ENCODE results near the gene SETD1A. TPM values are rescaled to one million over a fixed set of nuclear protein-coding genes. Genes with fewer than 3 reads are reported as not detected.
A peak's percentile ranks its signal among the peaks of the same experiment; 100 is the strongest.

Gene SETD1A
- total and polyA plus RNA-seq, 9 of the 15 experiments (the other 6 are each of a cell fraction or from before 2014, with no cell fraction given): 0.08 to 36.0 (median 4.2) TPM

GRCh38 chr16:31002862-31003341 lies 45.3 kb downstream of the SETD1A start:
- ChIA-PET CTCF (ENCODE audit: low intra/inter-chr PET ratio) (no interaction called here), POLR2A (interaction anchor here (0.6 to 2.1 kb wide), 10 partner anchors 20 to 453 kb away, joined by 3 to 13 read pairs (median 3); partner anchors contain the start of genes FUS and PYCARD)
- H3K36me3 ChIP-seq (ENCODE audit: control insufficient read depth, insufficient read depth, low read length): no peaks in the 10 kb centered on the region
- H4K20me1 ChIP-seq (replicated peaks; ENCODE audit: control insufficient read depth, insufficient read depth, low read length): no peaks in the 10 kb centered on the region
- FAIRE-seq (no peak), ATAC-seq (no peak), DNase-seq (ENCODE audit: extremely low read depth in 1 of 4, low spot score in 3 of 4) (no peak)
- H3K4me1 ChIP-seq (replicated peaks in 1 of 2; ENCODE audit: control insufficient read depth in 2 of 2, insufficient read depth in 2 of 2, low read length in 2 of 2): peaks cover 31 to 34% of the 10 kb centered on the region in 2 experiments
- H3K9ac ChIP-seq (ENCODE audit: insufficient read depth in 1 of 2, low read depth in 2 of 2, low read length in 2 of 2): peak overlapping the region in 1 of 2 experiments; percentile 43; a peak in 1 of 4 replicates
- in situ Hi-C loops (cut with MboI): no loop called here
- H3K4me2 ChIP-seq (ENCODE audit: insufficient read depth, low read length): no peak overlapping the region
- no peak overlapping the region for H3K4me3 ChIP-seq
- no peak overlapping the region for H2AFZ ChIP-seq (ENCODE audit: low read depth, low read length)
- H3K79me2 ChIP-seq (ENCODE audit: control insufficient read depth, insufficient read depth, low read length): no peaks in the 10 kb centered on the region
- H3K9me3 ChIP-seq (replicated peaks; ENCODE audit: control insufficient read depth, insufficient read depth, low read depth, low read length): no peaks in the 10 kb centered on the region
- no peaks in the 10 kb centered on the region for H3K9me1 ChIP-seq (ENCODE audit: control insufficient read depth, insufficient read depth, low read length)
- no peak overlapping the region for H3K27ac ChIP-seq (ENCODE audit: extremely low read depth, low read depth, low read length)
- 66% methylated on average over 9 of the region's 9 CpGs for WGBS (ENCODE audit: insufficient coverage, low coverage, missing lambda C conversion rate)
- intact Hi-C loops (cut with micrococcal nuclease): no loop called here
- no peak for TF ChIP-seq ZNF277 (CRISPR knock-in tag; IDR thresholded peaks at IDR 0.05; ENCODE audit: borderline replicate concordance)
- TF ChIP-seq DPF2 (IDR thresholded peaks at IDR 0.05): no peak
- TF ChIP-seq MEIS2 (IDR thresholded peaks at IDR 0.05; ENCODE audit: partially characterized antibody): no peak
- TF ChIP-seq FOXP1 (CRISPR knock-in tag; IDR thresholded peaks at IDR 0.05): no peak
- TF ChIP-seq NELFE (IDR thresholded peaks at IDR 0.05; ENCODE audit: insufficient read depth, insufficient read length): no peak
- TF ChIP-seq ZNF41 (CRISPR knock-in tag; conservative IDR thresholded peaks at IDR 0.05): no peak
- TF ChIP-seq JUNB (CRISPR knock-in tag; conservative IDR thresholded peaks at IDR 0.05): no peak
- no peak for TF ChIP-seq HMGXB4 (CRISPR knock-in tag; IDR thresholded peaks at IDR 0.05)
- TF ChIP-seq TCF7L2 (IDR thresholded peaks at IDR 0.05; ENCODE audit: low read depth, low read length): no peak
- TF ChIP-seq POLR2H (tag; IDR thresholded peaks at IDR 0.05; ENCODE audit: low read depth): no peak
- no peak for TF ChIP-seq NCOA4 (IDR thresholded peaks at IDR 0.05; ENCODE audit: partially characterized antibody)
- TF ChIP-seq ZBTB17 (CRISPR knock-in tag; IDR thresholded peaks at IDR 0.05): no peak
- TF ChIP-seq XRCC3 (IDR thresholded peaks at IDR 0.05): no peak
- TF ChIP-seq CBX8 (IDR thresholded peaks at IDR 0.05; ENCODE audit: borderline replicate concordance, extremely low read depth, low read depth, low read length, poor library complexity, severe bottlenecking): no peak
- no peaks in the 10 kb centered on the region for H3K27me3 ChIP-seq (ENCODE audit: control insufficient read depth in 2 of 2, insufficient read depth in 2 of 2, low read length in 2 of 2)
- no TSS peak for BruUV-seq (replicated peaks)
